Measurements from ENCODE around the gene NOL12.

- TF ChIP-seq CTCF (IDR thresholded peaks at IDR 0.05) (no peak), POLR2AphosphoS5 (IDR thresholded peaks at IDR 0.05) (no peak)
Observed at GRCh38 chr22:37697538-37697835, 11.3 kb downstream of the NOL12 start.
